GM13976 (cell line): ENCODE data around the gene FMNL1.
A peak's percentile ranks its signal among the peaks of the same experiment; 100 is the strongest.
"Not testable (repeated sequence)": the region's sequence is repeated elsewhere in the genome, so short reads cannot be mapped to it uniquely, and the experiment has no call there.

Experiments used
- DNase-seq: peaks from one replicate; pipeline ENCODE4 v3.0.0; 2012; ENCODE audit warnings: low spot score
- in situ Hi-C: fragments of 300-500 bp; cut with MboI; formaldehyde crosslinking; loops from one replicate; pipeline ENCODE4 v1.12.0; 2022; ENCODE audit warnings: low sequenced_read_pairs, mixed read lengths, inconsistent platforms; ENCODE audit not compliant: unreplicated experiment
- TF ChIP-seq, protein P1 (sequence below): IDR thresholded peaks from 2 replicates; pipeline ENCODE4 v1.5.1; 2012; ENCODE audit warnings: borderline replicate concordance, mild to moderate bottlenecking; ENCODE audit not compliant: insufficient read depth; ENCODE audit errors: extremely low read depth, missing control alignments, control extremely low read depth

The FMNL1 gene

DNA sequence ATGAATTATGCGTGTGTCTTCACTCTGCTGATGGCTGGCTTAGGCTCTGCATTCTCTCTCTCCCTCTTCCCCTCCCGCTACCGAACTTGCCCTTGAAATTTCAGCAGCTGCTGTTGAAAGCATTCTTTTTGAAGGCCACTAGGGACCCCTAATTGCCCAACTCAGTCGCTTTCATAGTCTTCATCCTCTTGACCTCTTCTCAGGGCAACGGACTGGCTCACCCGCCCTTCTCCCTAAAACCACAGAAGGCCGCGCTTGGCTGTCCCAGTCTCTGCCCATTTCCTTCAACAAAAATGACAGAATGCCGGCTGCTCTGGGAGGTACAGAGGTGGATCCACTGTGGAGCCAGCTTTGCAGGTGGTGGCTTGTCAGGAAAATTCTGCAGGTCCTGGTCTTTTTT is 21.0 kb upstream of the FMNL1 start:
- in situ Hi-C loops, result loop anchor here (25.0 kb wide), 1 partner anchor 637 kb away; the partner anchor contains the start of gene SPPL2C
- TF ChIP-seq, protein P1, sequence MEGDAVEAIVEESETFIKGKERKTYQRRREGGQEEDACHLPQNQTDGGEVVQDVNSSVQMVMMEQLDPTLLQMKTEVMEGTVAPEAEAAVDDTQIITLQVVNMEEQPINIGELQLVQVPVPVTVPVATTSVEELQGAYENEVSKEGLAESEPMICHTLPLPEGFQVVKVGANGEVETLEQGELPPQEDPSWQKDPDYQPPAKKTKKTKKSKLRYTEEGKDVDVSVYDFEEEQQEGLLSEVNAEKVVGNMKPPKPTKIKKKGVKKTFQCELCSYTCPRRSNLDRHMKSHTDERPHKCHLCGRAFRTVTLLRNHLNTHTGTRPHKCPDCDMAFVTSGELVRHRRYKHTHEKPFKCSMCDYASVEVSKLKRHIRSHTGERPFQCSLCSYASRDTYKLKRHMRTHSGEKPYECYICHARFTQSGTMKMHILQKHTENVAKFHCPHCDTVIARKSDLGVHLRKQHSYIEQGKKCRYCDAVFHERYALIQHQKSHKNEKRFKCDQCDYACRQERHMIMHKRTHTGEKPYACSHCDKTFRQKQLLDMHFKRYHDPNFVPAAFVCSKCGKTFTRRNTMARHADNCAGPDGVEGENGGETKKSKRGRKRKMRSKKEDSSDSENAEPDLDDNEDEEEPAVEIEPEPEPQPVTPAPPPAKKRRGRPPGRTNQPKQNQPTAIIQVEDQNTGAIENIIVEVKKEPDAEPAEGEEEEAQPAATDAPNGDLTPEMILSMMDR, result no peak
- no peak for DNase-seq

DNA sequence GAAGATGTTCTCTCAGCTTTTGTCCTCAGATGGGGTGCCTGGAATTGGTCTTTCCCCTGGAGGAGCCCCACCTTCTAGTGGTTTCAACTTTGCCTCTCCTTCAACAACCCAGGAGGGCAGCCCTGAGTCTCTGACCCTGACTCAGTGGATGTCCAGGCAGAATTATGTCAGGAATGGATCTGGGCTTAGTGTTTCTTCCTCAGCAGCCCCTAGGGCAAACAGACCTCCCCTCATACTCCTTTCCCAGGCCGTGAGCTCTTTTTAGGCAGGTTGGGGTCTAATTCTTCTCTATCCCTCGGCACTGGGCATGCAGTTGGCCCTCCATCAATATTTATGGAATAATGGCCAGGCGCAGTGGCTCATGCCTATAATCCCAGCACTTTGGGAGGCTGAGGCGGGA is 20.2 kb upstream of the FMNL1 start:
- in situ Hi-C loops, result loop anchor here (25.0 kb wide), 1 partner anchor 636 kb away; the partner anchor contains the start of gene SPPL2C
- TF ChIP-seq, protein P1, result no peak
- no peak for DNase-seq

DNA sequence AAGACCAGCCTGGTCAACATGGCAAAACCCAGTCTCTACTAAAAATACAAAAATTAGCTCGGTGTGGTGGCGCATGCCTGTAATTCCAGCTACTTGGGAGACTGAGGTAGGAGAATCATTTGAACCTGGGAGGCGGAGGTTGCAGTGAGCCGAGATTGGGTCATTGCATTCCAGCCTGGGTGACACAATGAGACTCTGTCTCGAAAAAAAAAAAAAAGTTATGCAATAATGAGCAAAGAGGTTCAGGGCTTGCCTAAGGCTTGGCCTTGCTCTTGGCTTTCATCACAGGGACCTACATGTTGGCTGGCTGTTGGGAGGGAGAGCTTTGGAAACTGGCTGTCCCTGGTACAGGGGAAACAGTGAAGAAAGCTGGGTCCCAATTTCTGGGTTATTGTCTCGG is 19.8 kb upstream of the FMNL1 start:
- DNase-seq, result not testable (repeated sequence)
- in situ Hi-C loops, result loop anchor here (25.0 kb wide), 1 partner anchor 635 kb away; the partner anchor contains the start of gene SPPL2C

DNA sequence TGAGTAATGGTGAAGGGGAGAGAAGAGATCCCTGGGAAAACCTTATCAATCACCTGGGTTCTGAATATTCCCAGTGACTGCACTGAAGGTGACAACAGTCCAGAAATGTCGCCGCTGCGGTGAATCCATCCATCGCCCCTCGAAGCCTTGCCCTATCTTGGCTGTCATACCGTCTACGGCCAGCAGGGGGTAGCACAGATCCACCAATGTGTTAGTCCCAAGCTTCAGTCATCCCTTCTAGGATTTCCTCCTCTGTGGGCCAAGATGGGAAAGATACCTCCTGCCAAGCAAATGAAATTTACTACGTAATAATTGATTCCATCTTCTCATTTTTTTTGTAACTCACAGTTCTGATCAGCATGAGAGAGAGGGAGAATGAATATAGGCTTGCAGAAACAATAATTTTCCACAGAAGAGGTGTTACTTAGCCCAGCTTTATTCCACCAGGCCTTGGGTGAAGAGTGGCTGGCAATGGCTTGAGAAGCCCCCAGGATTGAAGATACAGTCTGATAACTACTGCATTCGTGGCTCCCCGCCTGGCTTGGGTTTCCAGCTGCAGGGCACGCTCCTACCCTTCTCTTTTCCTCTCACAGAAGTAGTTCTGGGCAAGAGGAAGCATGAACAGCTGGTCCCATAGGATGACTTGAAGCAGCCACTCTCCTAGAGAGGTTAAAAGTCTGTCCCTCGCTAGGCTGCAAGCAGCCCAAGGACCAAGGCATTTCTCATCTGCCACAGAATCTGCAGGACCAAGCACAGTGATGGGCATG is 2.6 kb upstream of the FMNL1 start:
- in situ Hi-C loops, result loop anchor here (25.0 kb wide), 1 partner anchor 618 kb away; the partner anchor contains the start of gene SPPL2C
- TF ChIP-seq, protein P1, result peak; percentile 93
- DNase-seq, result peak; percentile 81

DNA sequence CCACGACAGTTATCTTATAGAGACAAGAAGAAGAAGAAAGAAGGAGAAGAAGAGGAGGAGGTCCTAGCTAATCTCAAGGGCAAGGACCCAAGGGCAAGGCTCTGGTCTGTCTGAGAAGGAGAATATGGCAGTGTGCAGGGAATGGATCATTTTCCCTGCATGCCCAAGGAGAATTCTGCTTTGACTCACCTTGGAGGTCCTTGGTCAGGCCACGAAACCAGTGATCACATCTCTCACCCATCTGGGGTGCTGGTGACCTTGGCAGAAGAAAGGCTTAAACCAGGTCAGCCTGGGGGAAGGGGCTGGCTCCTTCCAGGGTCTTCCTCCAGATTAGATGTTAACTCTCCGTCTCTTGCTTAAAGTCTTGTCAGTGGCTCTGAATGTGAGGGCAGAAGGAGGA is 1.6 kb upstream of the FMNL1 start:
- in situ Hi-C loops, result loop anchor here (25.0 kb wide), 1 partner anchor 617 kb away; the partner anchor contains the start of gene SPPL2C
- no peak for DNase-seq
- TF ChIP-seq, protein P1, result no peak

DNA sequence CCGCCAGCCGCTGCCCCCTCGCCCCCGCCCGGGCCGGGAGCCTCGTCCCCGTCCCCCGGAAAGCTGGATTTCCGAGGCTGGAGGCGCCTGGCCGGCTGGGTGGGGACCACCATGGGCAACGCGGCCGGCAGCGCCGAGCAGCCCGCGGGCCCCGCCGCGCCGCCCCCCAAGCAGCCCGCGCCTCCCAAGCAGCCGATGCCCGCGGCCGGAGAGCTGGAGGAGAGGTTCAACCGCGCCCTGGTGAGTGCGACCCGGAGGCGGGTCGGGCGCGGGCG is 266 bp downstream of the FMNL1 start:
- no peak for DNase-seq
- in situ Hi-C loops, result loop anchor here (25.0 kb wide), 1 partner anchor 615 kb away; the partner anchor contains the start of gene SPPL2C
- TF ChIP-seq, protein P1, result no peak

DNA sequence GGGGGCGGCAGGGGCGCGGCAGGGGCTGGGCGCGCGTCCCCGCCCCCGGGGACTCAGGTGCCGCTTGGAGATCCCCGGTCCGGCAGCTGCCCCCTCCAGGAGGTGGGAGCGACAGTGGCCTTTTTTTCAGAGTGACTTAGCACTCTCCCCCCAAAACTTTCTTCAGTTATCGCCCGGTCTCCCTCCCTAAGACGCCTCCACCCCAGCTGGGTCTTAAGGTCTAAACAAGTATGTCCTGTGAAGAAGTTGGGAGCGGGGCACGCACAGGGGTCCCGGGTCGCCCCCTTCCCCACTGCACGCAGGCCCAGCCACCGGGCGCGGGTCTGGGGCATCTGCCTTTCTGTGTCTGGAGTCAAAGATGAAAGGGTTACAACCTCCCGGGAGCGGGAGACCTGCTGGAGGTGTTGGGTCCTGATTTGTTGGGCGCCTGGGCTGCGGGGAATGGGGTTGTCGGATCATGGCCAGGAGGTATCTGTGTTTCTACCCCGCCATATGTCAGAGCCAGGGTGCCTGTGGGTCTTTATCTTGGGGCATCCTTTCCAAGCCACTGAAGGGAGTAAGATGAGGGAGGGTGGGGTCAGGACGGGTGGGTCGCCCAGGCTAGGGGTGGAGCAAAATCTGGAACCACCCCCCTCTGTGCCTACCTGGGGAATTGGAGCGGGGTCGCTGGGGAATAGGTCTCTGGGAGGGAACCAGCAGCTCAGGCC is 757 bp downstream of the FMNL1 start:
- in situ Hi-C loops, result loop anchor here (25.0 kb wide), 1 partner anchor 615 kb away; the partner anchor contains the start of gene SPPL2C
- TF ChIP-seq, protein P1, result no peak
- no peak for DNase-seq
